GM21447 (cell line): ENCODE results near the gene GPR146.

Experiments
- ATAC-seq: cut with Tn5 transposase; IDR thresholded peaks from one replicate; pipeline ENCODE4 v1.9.1; 2021; ENCODE audit not compliant: unreplicated experiment

Gene GPR146

DNA sequence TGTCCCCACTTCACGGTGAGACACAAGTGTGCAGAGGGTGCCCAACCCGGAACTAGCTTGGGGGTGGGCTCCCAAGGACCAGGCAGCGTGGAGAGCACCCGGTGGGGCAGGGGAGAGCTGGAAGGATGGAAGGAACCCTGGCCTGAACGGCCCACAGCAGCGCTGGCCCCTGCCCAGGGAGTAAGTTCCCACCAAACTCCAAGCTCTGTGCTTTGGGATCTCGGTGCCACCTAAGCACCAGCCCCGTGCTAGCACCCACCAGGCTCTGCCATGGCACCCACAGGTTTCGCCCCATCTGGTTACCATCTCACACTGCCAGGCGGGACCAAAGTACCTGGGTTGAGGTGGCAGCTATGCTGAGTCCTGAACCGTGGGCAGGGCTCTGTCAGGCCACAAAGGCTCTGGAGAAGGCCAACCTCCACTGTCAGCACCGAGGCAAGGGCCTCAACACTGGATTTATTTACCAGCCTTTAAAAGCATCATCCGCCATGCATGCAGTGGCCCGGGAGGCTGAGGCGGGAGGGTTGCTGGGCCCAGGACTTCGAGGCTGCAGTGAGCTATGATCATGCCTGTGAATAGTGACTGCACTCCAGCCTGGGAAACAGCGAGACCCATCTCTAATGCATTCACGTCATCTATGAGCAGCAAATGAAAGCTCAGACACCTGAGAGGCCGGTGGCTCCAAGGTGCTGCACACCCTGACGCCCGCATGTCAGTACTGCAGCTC is 59.6 kb downstream of the GPR146 start:
- ATAC-seq, result peak; percentile 8

- ATAC-seq, result no peak
Measured at GRCh38 chr7:1104516-1105179, 60.3 kb downstream of the GPR146 start.

DNA sequence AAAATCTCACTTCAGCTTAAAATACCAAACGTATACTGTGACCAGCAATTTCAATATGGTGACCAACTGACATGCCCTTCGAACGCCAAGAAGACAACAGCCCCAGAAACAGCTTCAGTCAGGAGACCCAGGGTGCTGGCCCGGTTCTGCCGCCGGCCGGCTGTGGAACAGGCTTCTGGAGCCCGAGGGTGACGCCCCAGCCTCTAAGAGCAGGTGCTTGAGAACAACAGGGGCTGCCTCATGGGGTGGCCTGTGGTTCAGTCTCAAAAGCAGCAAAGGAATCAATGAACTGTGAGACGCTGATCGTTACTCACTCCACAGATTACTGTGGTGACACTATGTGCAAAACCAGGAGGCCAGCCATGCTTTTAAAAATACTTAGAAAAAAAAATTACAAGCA is 60.8 kb downstream of the GPR146 start:
- peak; percentile 49 for ATAC-seq

- no peak for ATAC-seq
Measured at GRCh38 chr7:1106063-1106792, 61.9 kb downstream of the GPR146 start.

- no peak for ATAC-seq
Measured at GRCh38 chr7:1106793-1107421, 62.6 kb downstream of the GPR146 start.

- no peak for ATAC-seq
Measured at GRCh38 chr7:1108264-1108920, 64.0 kb downstream of the GPR146 start.
